H9 (cell line): Measurements from ENCODE around the gene ANKRA2. TPM values are rescaled to one million over a fixed set of nuclear protein-coding genes. Genes with fewer than 3 reads are reported as not detected.

Experiments used
- DNase-seq: peaks from one replicate; pipeline ENCODE4 v3.0.0-alpha.2; 2017
- H2AFZ ChIP-seq: one replicate; pipeline ENCODE4 v1.6.1; 2013; ENCODE audit warnings: mild to moderate bottlenecking, low read length, control low read depth, moderate library complexity
- H2AK5ac ChIP-seq: 2 replicates; pipeline ENCODE4 v1.6.1; 2013; ENCODE audit warnings: low read length, control low read depth, mixed read lengths; ENCODE audit not compliant: insufficient read length
- H2BK120ac ChIP-seq: one replicate; pipeline ENCODE4 v1.6.1; 2013; ENCODE audit warnings: low read depth, mild to moderate bottlenecking, low read length, control low read depth, inconsistent platforms; ENCODE audit not compliant: poor library complexity, severe bottlenecking
- H2BK12ac ChIP-seq: 2 replicates; pipeline ENCODE4 v1.6.1; 2013; ENCODE audit warnings: low read length, control low read depth, mixed read lengths, low read depth; ENCODE audit not compliant: insufficient read length
- H2BK15ac ChIP-seq: 2 replicates; pipeline ENCODE4 v1.6.1; 2013; ENCODE audit warnings: low read depth, low read length, control low read depth
- H2BK20ac ChIP-seq: one replicate; pipeline ENCODE4 v1.6.1; 2013; ENCODE audit warnings: low read depth, mild to moderate bottlenecking, low read length, control low read depth, inconsistent platforms; ENCODE audit not compliant: poor library complexity, severe bottlenecking
- H2BK5ac ChIP-seq: 2 replicates; pipeline ENCODE4 v1.6.1; 2013; ENCODE audit warnings: low read length, control low read depth, mixed read lengths; ENCODE audit not compliant: insufficient read length
- H3K14ac ChIP-seq: 2 replicates; pipeline ENCODE4 v1.6.1; 2013; ENCODE audit warnings: low read length, control low read depth; ENCODE audit not compliant: insufficient read depth
- H3K18ac ChIP-seq: 2 replicates; pipeline ENCODE4 v1.6.1; 2013; ENCODE audit warnings: low read depth, mild to moderate bottlenecking, mixed read lengths, low read length, control low read depth; ENCODE audit not compliant: insufficient read length
- H3K23ac ChIP-seq: 2 replicates; pipeline ENCODE4 v1.6.1; 2013; ENCODE audit warnings: low read length, control low read depth, mixed read lengths, low read depth; ENCODE audit not compliant: insufficient read length
- H3K23me2 ChIP-seq: 2 replicates; pipeline ENCODE4 v1.6.1; 2013; ENCODE audit warnings: low read depth, mild to moderate bottlenecking, mixed read lengths, low read length, control low read depth; ENCODE audit not compliant: insufficient read length, poor library complexity, severe bottlenecking
- H3K27ac ChIP-seq: 2 replicates; pipeline ENCODE4 v1.5.1; 2013; ENCODE audit warnings: low read length, control low read depth, mixed read lengths, low read depth; ENCODE audit not compliant: insufficient read length
- H3K27me3 ChIP-seq: 2 replicates; pipeline ENCODE4 v1.6.1; 2013; ENCODE audit warnings: low read length, control low read depth, inconsistent platforms; ENCODE audit not compliant: insufficient read depth
- H3K4ac ChIP-seq: 2 replicates; pipeline ENCODE4 v1.6.1; 2013; ENCODE audit warnings: low read depth, mild to moderate bottlenecking, control low read depth, inconsistent platforms, low read length, moderate library complexity
- H3K4me1 ChIP-seq: 2 replicates; pipeline ENCODE4 v1.6.1; 2013; ENCODE audit warnings: low read length, control low read depth, inconsistent platforms; ENCODE audit not compliant: insufficient read depth
- H3K4me2 ChIP-seq: 2 replicates; pipeline ENCODE4 v1.6.1; 2013; ENCODE audit warnings: low read length, control low read depth, mixed read lengths; ENCODE audit not compliant: insufficient read length, insufficient read depth
- H3K56ac ChIP-seq: 2 replicates; pipeline ENCODE4 v1.6.1; 2013; ENCODE audit warnings: low read depth, mild to moderate bottlenecking, mixed read lengths, low read length, control low read depth; ENCODE audit not compliant: insufficient read length
- H3K79me1 ChIP-seq: 2 replicates; pipeline ENCODE4 v1.6.1; 2013; ENCODE audit warnings: low read depth, mild to moderate bottlenecking, moderate library complexity, low read length, control low read depth, inconsistent platforms; ENCODE audit not compliant: insufficient read depth, poor library complexity, severe bottlenecking
- H3K79me2 ChIP-seq: 2 replicates; pipeline ENCODE4 v1.6.1; 2013; ENCODE audit warnings: low read length, control low read depth, inconsistent platforms; ENCODE audit not compliant: insufficient read depth
- H3K9ac ChIP-seq: 2 replicates; pipeline ENCODE4 v1.6.1; 2013; ENCODE audit warnings: low read length, control low read depth, mixed read lengths; ENCODE audit not compliant: insufficient read length; ENCODE audit errors: extremely low read depth
- H3K9me3 ChIP-seq: one replicate; pipeline ENCODE4 v1.6.1; 2013; ENCODE audit warnings: low read depth, low read length, inconsistent platforms; ENCODE audit not compliant: control insufficient read depth
- H3T11ph ChIP-seq: one replicate; pipeline ENCODE4 v1.6.1; 2013; ENCODE audit warnings: mild to moderate bottlenecking, low read length, control low read depth, inconsistent platforms
- H4K20me1 ChIP-seq: one replicate; pipeline ENCODE4 v1.6.1; 2013; ENCODE audit not compliant: control insufficient read depth, insufficient read length, insufficient read depth
- H4K5ac ChIP-seq: 2 replicates; pipeline ENCODE4 v1.6.1; 2013; ENCODE audit warnings: low read depth, mild to moderate bottlenecking, mixed read lengths, low read length, control low read depth; ENCODE audit not compliant: insufficient read length
- H4K8ac ChIP-seq: replicated peaks from 2 replicates; pipeline ENCODE4 v1.6.1; 2013; ENCODE audit warnings: low read length, control low read depth, mixed read lengths, low read depth; ENCODE audit not compliant: insufficient read length
- H4K91ac ChIP-seq: 2 replicates; pipeline ENCODE4 v1.6.1; 2013; ENCODE audit warnings: low read depth, mild to moderate bottlenecking, moderate library complexity, mixed read lengths, low read length, control low read depth; ENCODE audit not compliant: insufficient read length
- H3K27ac Mint-ChIP-seq, 3 experiments: 2 replicates in 2 of 3; 3 replicates in 1 of 3; pipeline ENCODE4 v1.8.0; 2020 to 2021; ENCODE audit warnings: mixed read lengths in 3 of 3, mild to moderate bottlenecking in 1 of 3, moderate library complexity in 1 of 3
- H3K27me3 Mint-ChIP-seq: 2 replicates; pipeline ENCODE4 v1.8.0; 2021; ENCODE audit warnings: low read depth, mild to moderate bottlenecking, moderate library complexity, mixed read lengths
- H3K36me3 Mint-ChIP-seq, 3 experiments: 2 replicates in 2 of 3; 3 replicates in 1 of 3; pipeline ENCODE4 v1.8.0; 2020 to 2021; ENCODE audit warnings: low read depth in 3 of 3, mixed read lengths in 3 of 3; ENCODE audit not compliant: insufficient read depth in 1 of 3
- H3K4me1 Mint-ChIP-seq, 2 experiments: 2 replicates each; pipeline ENCODE4 v1.8.0; 2020; ENCODE audit warnings: mixed read lengths in 2 of 2
- H3K4me3 Mint-ChIP-seq, 2 experiments: 2 replicates in 1 of 2; 3 replicates in 1 of 2; pipeline ENCODE4 v1.8.0; 2020 to 2021; ENCODE audit warnings: mild to moderate bottlenecking in 2 of 2, mixed read lengths in 2 of 2, moderate library complexity in 1 of 2
- H3K9me3 Mint-ChIP-seq, 2 experiments: 2 replicates in 1 of 2; 3 replicates in 1 of 2; pipeline ENCODE4 v1.8.0; 2020; ENCODE audit warnings: mild to moderate bottlenecking in 2 of 2, mixed read lengths in 2 of 2, moderate library complexity in 1 of 2
- CTCF ChIP-seq: fragments of 200-600 bp; sonication (generic); conservative IDR thresholded peaks from 3 replicates; pipeline ENCODE4 v1.8.0; 2021; ENCODE audit warnings: antibody characterized with exemption, mild to moderate bottlenecking
- WGBS: extraction: QIAGEN DNeasy Blood & Tissue Kit; methylation state at CpG from one replicate; pipeline ENCODE4 v1.1.7; 2013; ENCODE audit warnings: missing lambda C conversion rate, low lambda C conversion rate, mixed read lengths; ENCODE audit not compliant: insufficient read length; ENCODE audit errors: extremely low coverage; 5-methylcytosine and 5-hydroxymethylcytosine counted together
- total RNA-seq: library from RNA; stranded (reverse); gene quantifications from 2 replicates; pipeline ENCODE4 v1.2.1, GENCODE V29; 2021

ANKRA2 gene
- total RNA-seq, 1 experiment from 2014 or later: 8.9 TPM

- Histone ChIP-seq H4K20me1 (no peaks in the 10 kb centered on the region), H4K5ac (no peak overlapping the region), H2AK5ac (no peak overlapping the region), H2BK12ac (no peak overlapping the region), H4K8ac (no peak overlapping the region), H3K56ac (no peak overlapping the region), H3K23me2 (no peaks in the 10 kb centered on the region), H3K14ac (no peak overlapping the region), H3K4me2 (no peak overlapping the region), H2AFZ (no peak overlapping the region), H3K9me3 (no peaks in the 10 kb centered on the region), H2BK5ac (no peak overlapping the region), H3K79me2 (no peaks in the 10 kb centered on the region), H3T11ph (no peak overlapping the region), H3K4ac (no peak overlapping the region), H3K79me1 (no peaks in the 10 kb centered on the region), H3K23ac (no peak overlapping the region), H3K27ac (no peak overlapping the region), H3K4me1 (no peaks in the 10 kb centered on the region), H3K9ac (no peak overlapping the region), H2BK120ac (no peak overlapping the region), H3K18ac (no peak overlapping the region), H2BK15ac (no peak overlapping the region), H2BK20ac (no peak overlapping the region), H4K91ac (no peak overlapping the region), H3K27me3 (no peaks in the 10 kb centered on the region)
- Mint-ChIP-seq H3K27me3 (no peaks in the 10 kb centered on the region), H3K4me1 (no peaks in the 10 kb centered on the region), H3K27ac (no peak overlapping the region), H3K36me3 (peaks cover 0 to 1% (median 0%) of the 10 kb centered on the region in 3 experiments; a peak in 1 of 7 replicates), H3K4me3 (no peak overlapping the region), H3K9me3 (no peaks in the 10 kb centered on the region)
- no CpG with 5 or more reads among the region's 1 CpG for WGBS
- no peak for TF ChIP-seq CTCF
- DNase-seq: no peak
These were observed 27.1 kb upstream of the ANKRA2 start for GRCh38 chr5:73592551-73592950.
